ENCODE data around the gene NDUFC2.
"Not testable (repeated sequence)": the region's sequence is repeated elsewhere in the genome, so short reads cannot be mapped to it uniquely, and the experiment has no call there.

The NDUFC2 gene

GRCh38 chr11:78078218-78079167 is 1.2 kb downstream of the NDUFC2 start:
- DNase-seq, result no peak

GRCh38 chr11:78077592-78077991 is 2.1 kb downstream of the NDUFC2 start:
- not testable (repeated sequence) for DNase-seq

- DNase-seq, result no peak
Observed at GRCh38 chr11:78076733-78077403, 2.8 kb downstream of the NDUFC2 start.

GRCh38 chr11:78074756-78075155 is 4.9 kb downstream of the NDUFC2 start:
- no peak for DNase-seq

- no peak for DNase-seq
Observed at GRCh38 chr11:78072455-78072854, 7.2 kb downstream of the NDUFC2 start.

- DNase-seq, result no peak
Observed at GRCh38 chr11:78071717-78072116, 7.9 kb downstream of the NDUFC2 start.

- no peak for DNase-seq
Observed at GRCh38 chr11:78070621-78071020, 9.0 kb downstream of the NDUFC2 start.

- peak in 1 of 2 experiments; percentile 22 for DNase-seq
Observed at GRCh38 chr11:78069465-78069864, 10.2 kb downstream of the NDUFC2 start.

- DNase-seq, result no peak
Observed at GRCh38 chr11:78067704-78068103, 12.0 kb downstream of the NDUFC2 start.

- no peak for DNase-seq
Observed at GRCh38 chr11:78066471-78066870, 13.2 kb downstream of the NDUFC2 start.

- DNase-seq, result no peak
Observed at GRCh38 chr11:78065203-78065602, 14.5 kb downstream of the NDUFC2 start.

- no peak for DNase-seq
Observed at GRCh38 chr11:78063440-78064181, 16.1 kb downstream of the NDUFC2 start, which contains the start of gene THRSP. THRSP (plus strand) TSS chr11:78063861; CDS start chr11:78063882, 21 bp downstream.

GRCh38 chr11:78062671-78063070 is 17.0 kb downstream of the NDUFC2 start:
- DNase-seq, result no peak

- DNase-seq, result no peak
Observed at GRCh38 chr11:78061921-78062311, 17.7 kb downstream of the NDUFC2 start.

- no peak for DNase-seq
Observed at GRCh38 chr11:78061088-78061920, 18.4 kb downstream of the NDUFC2 start.

- no peak for DNase-seq
Observed at GRCh38 chr11:78060533-78060932, 19.1 kb downstream of the NDUFC2 start.

GRCh38 chr11:78059749-78060328 is 19.8 kb downstream of the NDUFC2 start:
- DNase-seq, result not testable (repeated sequence)

- no peak for DNase-seq
Observed at GRCh38 chr11:78057462-78058055, 22.1 kb downstream of the NDUFC2 start.

- DNase-seq, result no peak
Observed at GRCh38 chr11:78056093-78056492, 23.6 kb downstream of the NDUFC2 start.

- DNase-seq, result no peak
Observed at GRCh38 chr11:78054971-78055370, 24.7 kb downstream of the NDUFC2 start.
